GM12892 (cell line): ENCODE data around the gene ADA.

Source experiments
- POLR2A ChIP-seq: IDR thresholded peaks from 2 replicates; pipeline ENCODE4 v1.6.1; 2011; ENCODE audit warnings: low read depth, low read length, control low read depth
- POLR2AphosphoS5 ChIP-seq: IDR thresholded peaks from 2 replicates; pipeline ENCODE4 v1.6.1; 2011; ENCODE audit warnings: low read depth, low read length, control low read depth
- TAF1 ChIP-seq: IDR thresholded peaks from 2 replicates; pipeline ENCODE4 v1.6.1; 2011; ENCODE audit warnings: low read depth, mild to moderate bottlenecking, control low read depth, low read length, borderline replicate concordance

- TF ChIP-seq POLR2A: no peak
- TF ChIP-seq POLR2AphosphoS5: no peak
- no peak for TF ChIP-seq TAF1
These were observed 26.7 kb downstream of the ADA start for GRCh38 chr20:44624743-44625271.
